Kidney epithelial cell (primary cell): ENCODE measurements around the gene ZFAND6. TPM values are rescaled to one million over a fixed set of nuclear protein-coding genes. Genes with fewer than 3 reads are reported as not detected.

Experiments used
- DNase-seq: peaks from one replicate; pipeline ENCODE4 v3.0.0-alpha.2; 2010; ENCODE audit warnings: low read depth
- H3K27me3 ChIP-seq: 2 replicates; pipeline ENCODE4 v1.6.0; 2011; ENCODE audit warnings: low read length; ENCODE audit not compliant: control insufficient read depth, insufficient read depth
- H3K36me3 ChIP-seq: 2 replicates; pipeline ENCODE4 v1.5.1; 2011; ENCODE audit warnings: low read length; ENCODE audit not compliant: control insufficient read depth, insufficient read depth
- H3K4me3 ChIP-seq: 2 replicates; pipeline ENCODE4 v1.5.1; 2011; ENCODE audit warnings: low read depth, mild to moderate bottlenecking, control low read depth, low read length
- total RNA-seq: library from RNA; depleted of rRNA; stranded (reverse); fragments of >200 nt; gene quantifications from 2 replicates; pipeline ENCODE4 v1.2.3, GENCODE V29; 2015
- TF ChIP-seq, protein P1 (sequence below): IDR thresholded peaks from 2 replicates; pipeline ENCODE4 v1.5.1; 2011; ENCODE audit warnings: mild to moderate bottlenecking, moderate library complexity, low read length, control low read depth, inconsistent platforms; ENCODE audit not compliant: insufficient read depth, poor library complexity, severe bottlenecking

ZFAND6 gene
- total RNA-seq, 1 donor from 2014 or later = 114 TPM

DNA sequence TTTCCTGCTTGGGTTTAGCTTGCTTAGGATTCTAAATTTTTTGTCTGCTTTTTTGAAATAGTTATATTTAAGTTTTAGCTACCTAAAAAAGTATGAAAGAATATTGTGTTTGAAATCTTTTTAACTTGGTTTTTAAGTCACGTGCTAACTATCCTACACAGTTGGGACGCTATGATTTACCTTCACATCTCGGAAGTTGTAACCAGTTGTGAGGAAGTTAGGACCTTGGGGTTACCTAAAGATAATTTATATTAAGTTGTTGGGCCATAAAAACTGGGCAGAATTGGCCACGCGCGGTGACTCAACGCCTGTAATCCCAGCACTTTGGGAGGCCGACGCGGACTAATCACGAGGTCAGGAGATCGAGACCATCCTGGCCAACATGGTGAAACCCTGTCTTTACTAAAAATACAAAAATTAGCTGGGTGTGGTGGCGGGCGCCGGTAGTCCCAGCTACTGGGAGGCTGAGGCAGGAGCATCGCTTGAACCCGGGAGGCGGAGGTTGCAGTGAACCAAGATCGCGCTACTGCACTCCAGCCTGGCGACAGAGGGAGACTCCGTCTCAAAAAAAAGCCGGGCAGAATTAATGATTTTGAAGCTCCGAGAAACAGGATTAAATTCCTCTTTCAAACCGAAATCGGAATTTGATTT is 1.0 kb downstream of the ZFAND6 start:
- no peak for DNase-seq
- Histone ChIP-seq H3K36me3 (no peaks in the 10 kb centered on the region), H3K4me3 (peak overlapping the region; percentile 81), H3K27me3 (peaks cover 2% of the 10 kb centered on the region)
- TF ChIP-seq, protein P1, sequence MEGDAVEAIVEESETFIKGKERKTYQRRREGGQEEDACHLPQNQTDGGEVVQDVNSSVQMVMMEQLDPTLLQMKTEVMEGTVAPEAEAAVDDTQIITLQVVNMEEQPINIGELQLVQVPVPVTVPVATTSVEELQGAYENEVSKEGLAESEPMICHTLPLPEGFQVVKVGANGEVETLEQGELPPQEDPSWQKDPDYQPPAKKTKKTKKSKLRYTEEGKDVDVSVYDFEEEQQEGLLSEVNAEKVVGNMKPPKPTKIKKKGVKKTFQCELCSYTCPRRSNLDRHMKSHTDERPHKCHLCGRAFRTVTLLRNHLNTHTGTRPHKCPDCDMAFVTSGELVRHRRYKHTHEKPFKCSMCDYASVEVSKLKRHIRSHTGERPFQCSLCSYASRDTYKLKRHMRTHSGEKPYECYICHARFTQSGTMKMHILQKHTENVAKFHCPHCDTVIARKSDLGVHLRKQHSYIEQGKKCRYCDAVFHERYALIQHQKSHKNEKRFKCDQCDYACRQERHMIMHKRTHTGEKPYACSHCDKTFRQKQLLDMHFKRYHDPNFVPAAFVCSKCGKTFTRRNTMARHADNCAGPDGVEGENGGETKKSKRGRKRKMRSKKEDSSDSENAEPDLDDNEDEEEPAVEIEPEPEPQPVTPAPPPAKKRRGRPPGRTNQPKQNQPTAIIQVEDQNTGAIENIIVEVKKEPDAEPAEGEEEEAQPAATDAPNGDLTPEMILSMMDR = no peak

GRCh38 chr15:80061582-80061981 is 2.1 kb downstream of the ZFAND6 start:
- Histone ChIP-seq H3K36me3 (no peaks in the 10 kb centered on the region), H3K4me3 (no peak overlapping the region), H3K27me3 (peaks cover 2% of the 10 kb centered on the region)
- TF ChIP-seq, protein P1 = no peak
- no peak for DNase-seq

- Histone ChIP-seq H3K4me3 (no peak overlapping the region), H3K36me3 (no peaks in the 10 kb centered on the region), H3K27me3 (no peaks in the 10 kb centered on the region)
- TF ChIP-seq, protein P1 = no peak
- no peak for DNase-seq
Measured at GRCh38 chr15:80066912-80067311, 7.4 kb downstream of the ZFAND6 start.

GRCh38 chr15:80068578-80068977 is 9.1 kb downstream of the ZFAND6 start:
- Histone ChIP-seq H3K27me3 (no peaks in the 10 kb centered on the region), H3K36me3 (no peaks in the 10 kb centered on the region), H3K4me3 (no peak overlapping the region)
- TF ChIP-seq, protein P1 = no peak
- no peak for DNase-seq

- Histone ChIP-seq H3K4me3 (no peak overlapping the region), H3K27me3 (no peaks in the 10 kb centered on the region), H3K36me3 (no peaks in the 10 kb centered on the region)
- no peak for DNase-seq
- TF ChIP-seq, protein P1 = no peak
Measured at GRCh38 chr15:80070840-80071239, 11.4 kb downstream of the ZFAND6 start.

DNA sequence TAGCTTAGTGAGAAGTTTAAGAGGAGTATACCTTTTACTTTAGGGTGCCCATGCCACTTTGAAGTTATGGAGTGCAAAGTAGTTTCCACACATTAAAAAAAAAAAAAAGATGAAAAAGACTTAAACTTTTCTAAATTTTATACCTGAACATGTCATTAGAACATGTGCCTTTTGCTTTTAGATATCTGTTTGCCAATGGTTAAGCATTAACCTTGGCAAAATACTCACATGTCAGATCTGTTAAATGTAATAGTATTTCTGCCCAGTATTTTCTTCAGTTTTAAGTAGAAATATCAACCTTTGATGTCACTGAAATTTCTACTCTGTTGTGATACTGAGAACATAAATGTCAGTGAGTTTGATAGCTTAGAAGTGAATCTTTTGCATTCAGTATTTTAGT is 12.2 kb downstream of the ZFAND6 start:
- Histone ChIP-seq H3K27me3 (no peaks in the 10 kb centered on the region), H3K36me3 (no peaks in the 10 kb centered on the region), H3K4me3 (no peak overlapping the region)
- DNase-seq = no peak
- TF ChIP-seq, protein P1 = no peak
